ENCODE results near the gene VPS13A. TPM values are rescaled to one million over a fixed set of nuclear protein-coding genes. Genes with fewer than 3 reads are reported as not detected.

Gene VPS13A
- polyA plus RNA-seq, 1 donor from 2014 or later = 20.6 TPM

GRCh38 chr9:77161191-77161590 lies 16.1 kb upstream of the VPS13A start:
- H3K9me3 ChIP-seq (ENCODE audit: low read length) = no peaks in the 10 kb centered on the region
- no peaks in the 10 kb centered on the region for H3K79me2 ChIP-seq (replicated peaks; ENCODE audit: insufficient read depth, low read length)
- H4K20me1 ChIP-seq (ENCODE audit: insufficient read depth) = no peaks in the 10 kb centered on the region
- H3K4me3 ChIP-seq (ENCODE audit: low read length) = no peak overlapping the region
- no peak overlapping the region for H3K4me2 ChIP-seq (ENCODE audit: low read length)
- no peak overlapping the region for H2AFZ ChIP-seq (ENCODE audit: low read depth, low read length)
- no peaks in the 10 kb centered on the region for H3F3A ChIP-seq (ENCODE audit: insufficient read depth, low read length, poor library complexity, severe bottlenecking)
- H3K27me3 ChIP-seq (ENCODE audit: insufficient read depth, low read depth, low read length) = no peaks in the 10 kb centered on the region
- TF ChIP-seq EZH2 (IDR thresholded peaks at IDR 0.05; ENCODE audit: borderline replicate concordance, insufficient read depth, low read length, poor library complexity, severe bottlenecking) (no peak), TAF1 (IDR thresholded peaks at IDR 0.05; ENCODE audit: low read depth) (no peak), RAD21 (conservative IDR thresholded peaks at IDR 0.05) (no peak), SMC3 (conservative IDR thresholded peaks at IDR 0.05; ENCODE audit: poor library complexity) (no peak), POLR2AphosphoS5 (IDR thresholded peaks at IDR 0.05) (no peak), MXI1 (conservative IDR thresholded peaks at IDR 0.05; ENCODE audit: poor library complexity, severe bottlenecking) (no peak), EP300 (conservative IDR thresholded peaks at IDR 0.05; ENCODE audit: poor library complexity, severe bottlenecking) (no peak)
- TF ChIP-seq, protein P1, sequence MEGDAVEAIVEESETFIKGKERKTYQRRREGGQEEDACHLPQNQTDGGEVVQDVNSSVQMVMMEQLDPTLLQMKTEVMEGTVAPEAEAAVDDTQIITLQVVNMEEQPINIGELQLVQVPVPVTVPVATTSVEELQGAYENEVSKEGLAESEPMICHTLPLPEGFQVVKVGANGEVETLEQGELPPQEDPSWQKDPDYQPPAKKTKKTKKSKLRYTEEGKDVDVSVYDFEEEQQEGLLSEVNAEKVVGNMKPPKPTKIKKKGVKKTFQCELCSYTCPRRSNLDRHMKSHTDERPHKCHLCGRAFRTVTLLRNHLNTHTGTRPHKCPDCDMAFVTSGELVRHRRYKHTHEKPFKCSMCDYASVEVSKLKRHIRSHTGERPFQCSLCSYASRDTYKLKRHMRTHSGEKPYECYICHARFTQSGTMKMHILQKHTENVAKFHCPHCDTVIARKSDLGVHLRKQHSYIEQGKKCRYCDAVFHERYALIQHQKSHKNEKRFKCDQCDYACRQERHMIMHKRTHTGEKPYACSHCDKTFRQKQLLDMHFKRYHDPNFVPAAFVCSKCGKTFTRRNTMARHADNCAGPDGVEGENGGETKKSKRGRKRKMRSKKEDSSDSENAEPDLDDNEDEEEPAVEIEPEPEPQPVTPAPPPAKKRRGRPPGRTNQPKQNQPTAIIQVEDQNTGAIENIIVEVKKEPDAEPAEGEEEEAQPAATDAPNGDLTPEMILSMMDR (IDR thresholded peaks at IDR 0.05; ENCODE audit: poor library complexity, severe bottlenecking) = no peak
- TF ChIP-seq, protein P2, sequence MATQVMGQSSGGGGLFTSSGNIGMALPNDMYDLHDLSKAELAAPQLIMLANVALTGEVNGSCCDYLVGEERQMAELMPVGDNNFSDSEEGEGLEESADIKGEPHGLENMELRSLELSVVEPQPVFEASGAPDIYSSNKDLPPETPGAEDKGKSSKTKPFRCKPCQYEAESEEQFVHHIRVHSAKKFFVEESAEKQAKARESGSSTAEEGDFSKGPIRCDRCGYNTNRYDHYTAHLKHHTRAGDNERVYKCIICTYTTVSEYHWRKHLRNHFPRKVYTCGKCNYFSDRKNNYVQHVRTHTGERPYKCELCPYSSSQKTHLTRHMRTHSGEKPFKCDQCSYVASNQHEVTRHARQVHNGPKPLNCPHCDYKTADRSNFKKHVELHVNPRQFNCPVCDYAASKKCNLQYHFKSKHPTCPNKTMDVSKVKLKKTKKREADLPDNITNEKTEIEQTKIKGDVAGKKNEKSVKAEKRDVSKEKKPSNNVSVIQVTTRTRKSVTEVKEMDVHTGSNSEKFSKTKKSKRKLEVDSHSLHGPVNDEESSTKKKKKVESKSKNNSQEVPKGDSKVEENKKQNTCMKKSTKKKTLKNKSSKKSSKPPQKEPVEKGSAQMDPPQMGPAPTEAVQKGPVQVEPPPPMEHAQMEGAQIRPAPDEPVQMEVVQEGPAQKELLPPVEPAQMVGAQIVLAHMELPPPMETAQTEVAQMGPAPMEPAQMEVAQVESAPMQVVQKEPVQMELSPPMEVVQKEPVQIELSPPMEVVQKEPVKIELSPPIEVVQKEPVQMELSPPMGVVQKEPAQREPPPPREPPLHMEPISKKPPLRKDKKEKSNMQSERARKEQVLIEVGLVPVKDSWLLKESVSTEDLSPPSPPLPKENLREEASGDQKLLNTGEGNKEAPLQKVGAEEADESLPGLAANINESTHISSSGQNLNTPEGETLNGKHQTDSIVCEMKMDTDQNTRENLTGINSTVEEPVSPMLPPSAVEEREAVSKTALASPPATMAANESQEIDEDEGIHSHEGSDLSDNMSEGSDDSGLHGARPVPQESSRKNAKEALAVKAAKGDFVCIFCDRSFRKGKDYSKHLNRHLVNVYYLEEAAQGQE (IDR thresholded peaks at IDR 0.05; ENCODE audit: borderline replicate concordance) = no peak
- H3K36me3 ChIP-seq (ENCODE audit: insufficient read depth, low read length) = no peaks in the 10 kb centered on the region
- peak overlapping the region; percentile 40 for H3K27ac ChIP-seq (ENCODE audit: low read length)
- no peaks in the 10 kb centered on the region for H3K9me2 ChIP-seq (ENCODE audit: insufficient read depth, low read length)
- no peak overlapping the region for H3K9ac ChIP-seq (ENCODE audit: low read length)

- no peaks in the 10 kb centered on the region for H3K36me3 ChIP-seq (ENCODE audit: insufficient read depth, low read length)
- no peaks in the 10 kb centered on the region for H3F3A ChIP-seq (ENCODE audit: insufficient read depth, low read length, poor library complexity, severe bottlenecking)
- H3K9ac ChIP-seq (ENCODE audit: low read length) = no peak overlapping the region
- no peaks in the 10 kb centered on the region for H3K79me2 ChIP-seq (replicated peaks; ENCODE audit: insufficient read depth, low read length)
- no peak overlapping the region for H3K27ac ChIP-seq (ENCODE audit: low read length)
- H3K9me2 ChIP-seq (ENCODE audit: insufficient read depth, low read length) = no peaks in the 10 kb centered on the region
- H3K4me2 ChIP-seq (ENCODE audit: low read length) = no peak overlapping the region
- H3K27me3 ChIP-seq (ENCODE audit: insufficient read depth, low read depth, low read length) = no peaks in the 10 kb centered on the region
- no peaks in the 10 kb centered on the region for H4K20me1 ChIP-seq (ENCODE audit: insufficient read depth)
- TF ChIP-seq RAD21 (conservative IDR thresholded peaks at IDR 0.05) = no peak
- TF ChIP-seq SMC3 (conservative IDR thresholded peaks at IDR 0.05; ENCODE audit: poor library complexity) = no peak
- TF ChIP-seq TAF1 (IDR thresholded peaks at IDR 0.05; ENCODE audit: low read depth) = no peak
- no peak for TF ChIP-seq POLR2AphosphoS5 (IDR thresholded peaks at IDR 0.05)
- TF ChIP-seq, protein P1 (IDR thresholded peaks at IDR 0.05; ENCODE audit: poor library complexity, severe bottlenecking) = no peak
- no peak for TF ChIP-seq EZH2 (IDR thresholded peaks at IDR 0.05; ENCODE audit: borderline replicate concordance, insufficient read depth, low read length, poor library complexity, severe bottlenecking)
- TF ChIP-seq MXI1 (conservative IDR thresholded peaks at IDR 0.05; ENCODE audit: poor library complexity, severe bottlenecking) = no peak
- no peak for TF ChIP-seq EP300 (conservative IDR thresholded peaks at IDR 0.05; ENCODE audit: poor library complexity, severe bottlenecking)
- H2AFZ ChIP-seq (ENCODE audit: low read depth, low read length) = no peak overlapping the region
- no peak overlapping the region for H3K4me3 ChIP-seq (ENCODE audit: low read length)
- H3K9me3 ChIP-seq (ENCODE audit: low read length) = no peaks in the 10 kb centered on the region
Measured at GRCh38 chr9:77161966-77162365, 15.4 kb upstream of the VPS13A start.

Data from neural cell (in vitro differentiated cells).